ENCODE data around the gene EFL1.

DNA sequence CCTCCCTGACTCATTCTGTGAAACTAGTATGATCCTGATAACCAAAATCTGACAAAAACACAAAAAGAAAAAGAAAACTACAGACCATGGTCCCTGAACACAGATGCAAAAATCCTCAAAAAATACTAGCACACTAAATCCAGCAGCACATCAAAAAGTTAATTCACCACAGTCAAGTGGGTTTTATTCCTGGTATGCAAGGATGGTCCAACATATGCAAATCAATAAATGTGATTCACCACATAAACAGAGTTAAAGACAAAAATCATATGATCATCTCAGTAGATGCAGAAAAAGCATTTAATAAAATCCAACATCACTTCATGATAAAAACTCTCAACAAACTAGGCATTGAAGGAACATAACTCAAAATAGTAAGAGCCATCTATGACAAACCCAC lies 12.9 kb upstream of the EFL1 start:
- TF ChIP-seq JUN (IDR thresholded peaks at IDR 0.05; ENCODE audit: borderline replicate concordance, insufficient read depth, insufficient read length, low read depth): no peak
- TF ChIP-seq POLR2A (IDR thresholded peaks at IDR 0.05; ENCODE audit: low read depth, low read length): no peak
- TF ChIP-seq MYC (IDR thresholded peaks at IDR 0.05; ENCODE audit: low read depth, low read length): no peak
- TF ChIP-seq, protein P1, sequence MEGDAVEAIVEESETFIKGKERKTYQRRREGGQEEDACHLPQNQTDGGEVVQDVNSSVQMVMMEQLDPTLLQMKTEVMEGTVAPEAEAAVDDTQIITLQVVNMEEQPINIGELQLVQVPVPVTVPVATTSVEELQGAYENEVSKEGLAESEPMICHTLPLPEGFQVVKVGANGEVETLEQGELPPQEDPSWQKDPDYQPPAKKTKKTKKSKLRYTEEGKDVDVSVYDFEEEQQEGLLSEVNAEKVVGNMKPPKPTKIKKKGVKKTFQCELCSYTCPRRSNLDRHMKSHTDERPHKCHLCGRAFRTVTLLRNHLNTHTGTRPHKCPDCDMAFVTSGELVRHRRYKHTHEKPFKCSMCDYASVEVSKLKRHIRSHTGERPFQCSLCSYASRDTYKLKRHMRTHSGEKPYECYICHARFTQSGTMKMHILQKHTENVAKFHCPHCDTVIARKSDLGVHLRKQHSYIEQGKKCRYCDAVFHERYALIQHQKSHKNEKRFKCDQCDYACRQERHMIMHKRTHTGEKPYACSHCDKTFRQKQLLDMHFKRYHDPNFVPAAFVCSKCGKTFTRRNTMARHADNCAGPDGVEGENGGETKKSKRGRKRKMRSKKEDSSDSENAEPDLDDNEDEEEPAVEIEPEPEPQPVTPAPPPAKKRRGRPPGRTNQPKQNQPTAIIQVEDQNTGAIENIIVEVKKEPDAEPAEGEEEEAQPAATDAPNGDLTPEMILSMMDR (IDR thresholded peaks at IDR 0.05; ENCODE audit: extremely low read depth in 1 of 2, insufficient read depth in 1 of 2, low read depth in 1 of 2, low read length in 2 of 2): no peak
- TF ChIP-seq GATA2 (IDR thresholded peaks at IDR 0.05; ENCODE audit: insufficient read depth, insufficient read length, low read depth, low read length): no peak
- TF ChIP-seq EZH2 (IDR thresholded peaks at IDR 0.05; ENCODE audit: borderline replicate concordance, low read depth, low read length, severe bottlenecking): no peak
- TF ChIP-seq, protein P2, sequence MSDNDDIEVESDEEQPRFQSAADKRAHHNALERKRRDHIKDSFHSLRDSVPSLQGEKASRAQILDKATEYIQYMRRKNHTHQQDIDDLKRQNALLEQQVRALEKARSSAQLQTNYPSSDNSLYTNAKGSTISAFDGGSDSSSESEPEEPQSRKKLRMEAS (IDR thresholded peaks at IDR 0.05; ENCODE audit: insufficient read depth, insufficient read length): no peak

Data from endothelial cell of umbilical vein (primary cell).